ENCODE data around the gene ZNF710.

DNA sequence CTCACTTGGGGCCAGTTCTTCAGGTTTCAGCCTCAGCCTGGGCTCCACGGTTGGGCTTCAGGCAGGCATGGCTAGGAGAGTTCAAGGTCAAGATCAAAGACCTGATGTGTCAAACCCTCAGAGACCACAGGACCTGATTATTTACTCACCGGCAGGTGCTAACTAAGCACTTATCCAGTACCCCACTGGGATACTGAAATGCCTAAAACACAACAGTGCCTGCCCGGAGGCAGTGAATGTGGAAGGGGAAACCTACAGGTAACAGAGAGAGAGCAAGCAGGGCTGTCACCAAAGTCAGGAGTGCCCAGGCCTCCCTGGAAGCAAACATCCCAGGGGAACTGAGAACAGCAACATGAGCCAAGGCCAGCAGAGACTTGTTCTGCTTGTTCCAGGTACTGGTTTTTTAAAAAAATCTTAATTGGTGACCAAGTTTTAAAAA, 94.4 kb downstream of the ZNF710 start:
- TF ChIP-seq, protein P1, sequence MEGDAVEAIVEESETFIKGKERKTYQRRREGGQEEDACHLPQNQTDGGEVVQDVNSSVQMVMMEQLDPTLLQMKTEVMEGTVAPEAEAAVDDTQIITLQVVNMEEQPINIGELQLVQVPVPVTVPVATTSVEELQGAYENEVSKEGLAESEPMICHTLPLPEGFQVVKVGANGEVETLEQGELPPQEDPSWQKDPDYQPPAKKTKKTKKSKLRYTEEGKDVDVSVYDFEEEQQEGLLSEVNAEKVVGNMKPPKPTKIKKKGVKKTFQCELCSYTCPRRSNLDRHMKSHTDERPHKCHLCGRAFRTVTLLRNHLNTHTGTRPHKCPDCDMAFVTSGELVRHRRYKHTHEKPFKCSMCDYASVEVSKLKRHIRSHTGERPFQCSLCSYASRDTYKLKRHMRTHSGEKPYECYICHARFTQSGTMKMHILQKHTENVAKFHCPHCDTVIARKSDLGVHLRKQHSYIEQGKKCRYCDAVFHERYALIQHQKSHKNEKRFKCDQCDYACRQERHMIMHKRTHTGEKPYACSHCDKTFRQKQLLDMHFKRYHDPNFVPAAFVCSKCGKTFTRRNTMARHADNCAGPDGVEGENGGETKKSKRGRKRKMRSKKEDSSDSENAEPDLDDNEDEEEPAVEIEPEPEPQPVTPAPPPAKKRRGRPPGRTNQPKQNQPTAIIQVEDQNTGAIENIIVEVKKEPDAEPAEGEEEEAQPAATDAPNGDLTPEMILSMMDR (IDR thresholded peaks at IDR 0.05) = no peak
- no peak for TF ChIP-seq POLR2A (IDR thresholded peaks at IDR 0.05; ENCODE audit: low read depth)
- TF ChIP-seq POLR2AphosphoS5 (IDR thresholded peaks at IDR 0.05) = no peak
- TF ChIP-seq EP300 (IDR thresholded peaks at IDR 0.05) = no peak

Measured in esophagus muscularis mucosa (tissue), 4 donors.